Activated T-cell treated with anti-CD3 and anti-CD28 coated beads for 24 hours (primary cell): ENCODE results near the gene ADK.
"Not testable (repeated sequence)": the region's sequence is repeated elsewhere in the genome, so short reads cannot be mapped to it uniquely, and the experiment has no call there.

Experiments used
- DNase-seq: peaks from one replicate; pipeline ENCODE4 v3.0.0-alpha.2; 2020; ENCODE audit warnings: low read depth

The ADK gene

DNA sequence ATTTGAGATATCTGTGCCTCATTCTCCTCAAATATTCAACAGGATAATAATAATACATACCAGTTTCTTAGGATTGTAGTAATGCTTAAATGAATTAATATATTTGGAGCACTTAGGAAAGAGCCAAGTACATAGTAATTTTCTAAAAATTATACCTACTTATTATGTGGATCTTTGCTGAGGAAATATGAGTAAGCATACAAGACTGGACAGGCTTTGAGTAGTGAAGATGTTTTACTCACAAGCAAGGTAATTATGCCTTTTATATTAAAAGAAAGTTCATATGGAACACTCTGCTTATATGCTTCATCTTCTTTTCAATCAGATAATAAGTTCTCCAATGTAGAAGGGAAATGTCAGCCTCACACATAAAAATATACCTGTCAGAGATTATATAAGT lies 337.9 kb downstream of the ADK start:
- no peak for DNase-seq

DNA sequence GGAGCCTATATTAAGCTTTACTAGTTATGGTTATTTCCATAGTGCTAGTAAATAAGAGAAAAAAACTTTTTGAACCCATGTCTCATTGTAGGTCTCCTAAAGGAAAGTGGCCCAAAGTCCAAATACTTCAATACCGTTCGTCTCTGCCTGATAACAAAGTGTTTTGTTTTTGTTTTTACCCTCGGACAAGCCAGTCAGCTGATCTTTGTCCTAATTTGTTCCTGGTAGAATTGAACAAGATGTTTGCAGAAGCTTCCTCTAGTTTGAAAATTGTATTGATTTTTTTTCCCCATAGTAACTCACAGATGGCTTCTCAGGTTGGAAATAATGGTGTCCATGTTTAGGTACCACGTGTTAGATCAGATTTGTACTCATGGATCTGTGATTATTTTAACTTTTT lies 339.5 kb downstream of the ADK start:
- no peak for DNase-seq

DNA sequence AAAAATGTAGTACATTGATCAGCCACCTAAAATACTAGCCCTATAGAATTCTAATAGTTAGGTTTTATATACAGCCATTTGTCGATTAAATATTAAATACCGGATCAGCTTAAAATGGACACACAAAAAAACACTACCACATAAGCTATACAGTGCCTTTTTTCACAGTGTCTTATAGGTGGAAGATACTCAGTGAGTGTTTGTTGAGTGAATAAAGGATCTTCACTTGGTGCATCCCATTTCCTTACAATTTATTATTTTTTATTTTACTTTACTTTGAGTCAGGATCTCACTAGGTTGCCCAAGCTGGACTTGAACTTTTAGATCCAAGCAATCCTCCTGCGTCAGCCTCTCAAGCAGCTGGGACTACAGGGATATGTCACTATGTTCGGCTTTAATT lies 340.0 kb downstream of the ADK start:
- no peak for DNase-seq

DNA sequence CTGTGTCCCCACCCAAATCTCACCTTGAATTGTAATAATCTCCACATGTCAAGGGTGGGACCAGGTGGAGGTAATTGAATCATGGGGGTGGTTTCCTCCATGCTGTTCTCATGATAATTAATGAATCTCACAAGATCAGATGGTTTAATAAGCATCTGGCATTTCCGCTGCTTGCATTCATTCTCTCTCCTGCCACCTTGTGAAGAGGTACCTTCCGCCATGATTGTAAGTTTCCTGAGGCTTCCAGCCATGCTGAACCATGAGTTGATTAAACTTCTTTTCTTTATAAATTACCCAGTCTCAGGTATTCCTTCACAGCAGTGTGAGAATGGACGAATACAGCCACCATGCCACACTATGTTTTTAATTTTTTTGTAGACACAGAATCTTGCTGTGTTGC lies 345.3 kb downstream of the ADK start:
- not testable (repeated sequence) for DNase-seq

DNA sequence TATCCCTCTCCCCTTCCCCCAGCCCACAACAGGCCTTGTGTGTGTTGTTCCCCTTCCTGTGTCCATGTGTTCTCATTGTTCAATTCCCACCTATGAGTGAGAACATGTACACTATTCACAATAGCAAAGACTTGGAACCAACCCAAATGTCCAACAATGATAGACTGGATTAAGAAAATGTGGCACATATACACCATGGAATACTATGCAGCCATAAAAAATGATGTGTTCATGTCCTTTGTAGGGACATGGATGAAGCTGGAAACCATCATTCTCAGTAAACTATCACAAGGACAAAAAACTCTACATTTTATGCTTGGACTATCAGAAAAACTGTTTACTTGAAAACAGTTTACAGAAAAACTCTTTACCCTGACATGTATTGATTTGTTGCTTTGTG lies 347.6 kb downstream of the ADK start:
- DNase-seq: not testable (repeated sequence)

DNA sequence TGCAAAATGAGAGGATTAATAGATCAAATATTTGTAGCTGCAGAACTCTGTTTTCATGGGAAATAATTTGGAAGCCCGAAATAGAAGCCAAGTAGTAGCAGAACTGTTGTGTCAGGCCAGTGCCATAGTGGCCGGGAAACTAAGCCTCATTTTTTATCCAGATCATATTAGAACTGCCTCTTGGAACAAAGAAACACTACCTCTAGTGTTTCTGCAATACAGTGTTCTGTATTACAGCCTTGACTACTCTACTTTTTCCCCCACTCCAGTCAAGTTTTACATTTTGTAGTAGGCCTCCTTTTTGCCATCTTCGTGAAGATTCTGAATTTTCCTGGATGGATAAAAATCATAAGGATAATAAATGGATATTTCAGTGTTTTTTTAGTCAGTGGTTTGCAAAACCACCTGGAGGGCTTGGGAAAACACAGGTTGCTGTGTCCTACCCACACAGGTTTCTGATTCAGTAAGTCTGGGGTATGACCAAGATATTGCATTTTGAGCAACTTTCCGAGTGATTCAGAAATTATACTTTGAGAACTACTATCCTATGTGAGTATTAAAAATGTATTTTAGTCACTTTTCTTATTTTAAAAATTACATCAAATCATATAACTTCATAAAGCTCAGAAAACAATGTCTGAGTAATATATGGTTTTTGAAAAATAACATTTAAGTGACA lies 349.1 kb downstream of the ADK start:
- DNase-seq: no peak

DNA sequence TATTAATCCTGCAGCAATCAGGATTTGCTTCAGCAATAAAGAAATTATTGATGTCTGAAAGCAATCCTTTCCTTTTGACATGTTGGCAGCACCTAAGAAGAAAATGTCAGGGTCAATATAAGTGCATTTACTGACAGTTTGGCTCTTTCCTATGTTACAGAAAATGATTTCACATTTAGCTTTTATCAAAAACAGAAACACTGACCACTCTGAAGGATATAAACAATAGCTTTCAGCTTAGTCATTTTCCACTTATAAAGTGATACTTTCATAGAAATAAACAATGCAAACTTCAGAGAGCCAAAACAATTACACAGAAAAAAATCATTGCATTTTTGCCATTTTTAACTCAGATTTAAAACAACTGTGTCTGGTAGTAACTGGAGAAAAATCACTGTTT lies 349.8 kb downstream of the ADK start:
- no peak for DNase-seq

DNA sequence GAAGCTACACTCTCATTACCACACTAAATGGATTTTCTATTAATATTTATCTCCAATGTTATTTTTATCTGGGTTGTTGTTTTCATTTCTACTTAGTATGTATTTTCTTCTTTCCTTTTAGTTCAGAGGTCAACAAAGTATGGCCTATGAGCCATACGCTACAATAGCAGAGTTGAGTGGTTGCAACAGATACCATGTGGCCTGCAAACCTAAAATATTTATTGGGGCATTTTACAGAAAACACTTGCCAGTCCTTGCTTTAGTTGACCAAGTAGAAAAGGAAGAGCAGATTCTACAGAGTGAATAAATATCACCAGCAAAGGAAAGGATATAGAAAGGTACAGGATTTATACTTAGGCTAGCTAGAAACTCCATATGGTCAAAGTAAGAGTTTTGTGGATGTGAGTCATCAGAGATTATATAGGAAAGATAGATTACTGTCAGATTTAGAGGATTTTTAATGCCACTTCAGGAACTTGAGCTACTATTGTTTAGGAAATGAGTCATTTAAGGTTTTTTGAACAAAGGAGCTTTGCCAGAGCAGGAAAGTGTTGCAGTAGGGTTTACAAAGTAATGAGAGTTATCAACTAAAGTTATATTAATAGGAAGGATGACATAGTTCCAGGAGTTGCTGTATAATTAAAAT lies 352.1 kb downstream of the ADK start:
- DNase-seq: no peak

DNA sequence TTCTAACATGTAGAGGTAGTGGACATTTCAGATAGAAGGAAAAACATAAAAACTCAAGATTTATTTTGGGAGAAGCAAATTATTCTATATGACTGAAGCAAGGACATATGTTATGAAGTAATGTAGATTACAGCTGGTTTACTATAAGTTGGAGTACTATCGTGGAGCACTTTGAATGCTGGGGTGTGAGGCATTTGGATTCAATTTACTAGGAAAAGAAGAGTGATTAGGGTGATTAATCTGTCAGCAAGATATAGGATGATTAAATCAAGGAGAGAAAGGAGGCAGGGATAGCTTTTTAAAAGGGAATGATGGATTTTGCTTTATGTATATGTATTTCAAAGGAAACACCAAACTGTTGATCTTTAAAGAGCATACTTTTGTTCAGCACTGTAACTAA lies 356.9 kb downstream of the ADK start:
- DNase-seq: no peak

DNA sequence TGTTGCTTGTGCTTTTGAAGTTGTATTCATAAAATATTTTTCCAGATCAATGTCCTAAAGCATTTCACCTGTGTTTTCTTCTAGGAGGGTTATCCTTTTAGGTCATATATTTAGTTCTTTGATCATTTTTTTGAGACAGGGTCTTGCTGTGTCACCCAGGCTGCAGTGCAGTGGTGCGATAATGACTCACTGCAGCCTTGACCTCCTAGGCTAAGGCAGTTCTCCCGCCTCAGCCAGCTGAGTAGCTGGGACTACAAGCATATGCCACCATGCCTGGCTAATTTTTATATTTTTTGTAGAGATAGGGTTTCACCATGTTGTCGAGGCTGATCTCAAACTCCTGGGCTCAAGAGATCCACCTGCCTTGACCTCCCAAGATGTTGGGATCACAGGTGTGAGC lies 359.6 kb downstream of the ADK start:
- no peak for DNase-seq

DNA sequence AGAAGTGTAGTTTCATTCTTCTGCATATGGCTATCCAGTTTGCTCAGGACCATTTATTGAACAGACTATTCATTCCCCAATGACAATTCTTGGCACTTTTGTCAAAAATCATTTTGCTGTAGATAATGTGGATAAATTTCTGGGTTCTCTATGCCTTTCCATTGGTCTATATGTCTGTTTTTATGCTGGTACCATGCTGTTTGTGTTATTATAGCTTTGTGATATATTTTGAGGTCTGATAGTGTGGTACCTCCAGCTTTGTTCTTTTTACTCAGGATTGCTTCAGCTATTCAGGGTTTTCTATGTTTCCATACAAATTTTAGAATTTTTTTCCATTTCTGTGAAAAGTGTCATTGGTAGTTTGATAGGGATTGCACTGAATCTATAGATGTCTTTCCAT lies 360.0 kb downstream of the ADK start:
- DNase-seq: no peak

DNA sequence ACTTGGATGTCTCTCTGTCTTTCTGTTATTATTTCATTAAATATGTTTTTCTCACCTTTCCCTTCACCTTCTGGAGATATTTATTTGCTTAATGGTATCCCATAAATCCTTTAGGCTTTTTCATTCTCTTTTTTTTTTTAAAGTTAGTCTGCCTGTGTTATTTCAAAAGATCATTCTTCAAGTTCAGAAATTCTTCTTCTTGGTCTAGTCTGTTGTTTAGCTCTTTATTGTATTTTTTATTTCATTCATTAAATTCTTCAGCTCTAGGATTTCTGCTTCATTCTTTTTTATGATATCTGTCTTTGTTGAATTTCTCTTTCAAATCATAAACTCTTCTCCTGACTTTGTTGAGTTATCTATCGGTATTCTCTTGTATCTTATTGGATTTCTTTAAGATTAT lies 363.3 kb downstream of the ADK start:
- DNase-seq: no peak

DNA sequence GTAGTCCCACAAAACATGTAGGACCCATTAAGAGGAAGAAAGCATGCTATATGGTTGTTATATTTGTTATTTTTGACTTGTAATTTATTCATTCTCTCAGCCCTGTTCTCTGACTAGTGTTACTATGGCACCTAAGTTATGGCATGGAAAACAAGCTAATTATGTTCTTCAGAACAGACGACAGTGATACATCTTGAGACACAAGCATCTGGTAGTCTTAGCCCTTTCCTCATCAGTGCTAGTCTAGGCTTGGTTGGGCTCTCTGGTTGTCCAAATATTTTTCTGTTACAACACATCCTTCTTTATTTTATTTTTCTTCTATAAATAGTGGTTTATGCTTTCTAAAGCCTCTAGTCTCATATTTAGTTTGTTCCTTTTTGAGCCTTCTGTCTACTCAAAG lies 367.0 kb downstream of the ADK start:
- no peak for DNase-seq

DNA sequence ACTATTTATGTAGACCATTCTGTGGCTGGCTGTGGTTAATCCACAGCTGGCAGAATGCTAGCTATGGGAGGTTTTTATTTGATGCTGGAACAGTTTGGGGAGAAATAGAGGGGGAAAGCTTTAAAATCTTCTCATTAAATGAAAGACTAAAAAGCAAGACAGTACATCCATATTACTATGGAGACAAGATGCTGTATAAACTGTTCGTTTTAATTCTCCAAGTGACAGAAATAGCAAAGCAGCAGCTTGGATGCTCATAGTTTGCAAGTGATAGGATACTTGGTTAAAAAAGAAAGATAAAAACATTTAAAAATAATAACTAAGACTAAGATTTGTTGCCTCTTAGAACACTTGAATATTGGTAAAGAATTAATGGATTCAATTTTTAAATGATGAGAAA lies 370.5 kb downstream of the ADK start:
- no peak for DNase-seq

DNA sequence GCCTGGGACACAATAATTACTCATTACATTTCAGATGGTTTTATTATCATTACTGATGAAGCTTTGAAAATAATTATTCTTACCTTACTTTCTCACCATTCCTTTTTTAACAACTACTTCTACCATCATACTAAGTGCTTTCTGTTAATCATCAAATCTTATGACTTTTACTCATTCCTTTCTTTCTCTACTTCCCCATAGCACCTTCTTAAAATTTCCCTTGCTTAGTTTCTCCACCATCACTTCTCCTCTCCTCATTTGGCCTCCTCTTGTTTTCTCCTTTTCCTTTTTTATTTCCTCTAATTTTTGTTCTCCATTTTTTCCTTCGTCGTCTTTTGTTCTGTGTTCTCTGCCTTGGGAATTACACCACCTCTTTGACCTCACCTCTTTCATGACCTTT lies 372.2 kb downstream of the ADK start:
- no peak for DNase-seq

DNA sequence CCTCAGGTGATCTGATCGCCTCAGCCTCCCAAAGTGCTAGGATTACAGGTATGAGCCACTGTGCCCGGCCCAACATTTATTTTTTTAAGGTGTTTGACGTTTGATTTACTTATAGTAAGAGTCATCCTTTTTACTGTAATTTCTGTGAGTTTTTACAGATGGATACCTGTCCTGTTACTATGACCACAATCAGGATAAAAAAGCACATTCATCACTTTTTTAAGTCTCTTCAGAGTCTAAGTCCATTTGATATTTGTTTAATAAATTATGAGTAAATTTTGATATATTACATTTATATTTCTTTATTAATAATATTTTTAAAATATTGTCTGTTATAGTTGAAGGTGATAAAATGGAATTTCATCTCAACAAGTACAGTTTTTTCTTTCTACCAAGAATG lies 374.9 kb downstream of the ADK start:
- DNase-seq: no peak

DNA sequence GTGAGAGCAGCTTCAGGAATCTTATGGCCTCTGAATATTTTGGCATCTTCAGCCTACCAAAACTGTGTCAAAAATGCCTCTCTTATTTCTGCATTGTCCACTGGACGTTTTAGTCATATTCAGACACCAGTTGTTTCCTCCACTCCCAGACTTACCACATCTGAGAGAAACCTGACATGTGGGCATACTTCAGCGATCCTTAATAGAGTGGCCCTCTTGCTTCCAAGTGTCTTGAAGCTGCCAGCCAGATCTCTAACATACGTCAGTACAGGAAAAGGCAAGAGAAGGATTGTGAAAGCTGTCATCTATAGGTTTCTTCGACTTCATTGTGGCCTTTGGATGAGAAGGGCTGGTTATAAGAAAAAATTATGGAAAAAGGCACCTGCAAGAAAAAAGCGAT lies 376.6 kb downstream of the ADK start:
- not testable (repeated sequence) for DNase-seq

DNA sequence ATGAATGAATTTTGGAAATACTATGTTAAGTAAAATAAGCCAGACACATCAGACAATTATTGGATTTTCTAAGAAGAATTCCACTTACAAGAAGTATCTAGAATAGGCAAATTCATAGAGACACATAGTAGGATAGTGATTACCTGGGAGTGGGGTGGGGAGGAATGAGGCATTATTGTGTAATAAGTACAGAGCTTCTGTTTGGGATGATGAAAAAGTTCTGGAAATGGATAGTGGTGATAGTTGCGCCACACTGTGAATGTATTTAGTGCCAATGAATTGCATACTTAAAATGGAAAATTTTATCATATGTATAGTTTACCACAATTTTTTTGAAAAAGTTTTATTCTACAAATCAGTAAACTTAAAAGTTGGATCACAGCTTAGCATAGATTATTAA lies 378.2 kb downstream of the ADK start:
- DNase-seq: no peak

DNA sequence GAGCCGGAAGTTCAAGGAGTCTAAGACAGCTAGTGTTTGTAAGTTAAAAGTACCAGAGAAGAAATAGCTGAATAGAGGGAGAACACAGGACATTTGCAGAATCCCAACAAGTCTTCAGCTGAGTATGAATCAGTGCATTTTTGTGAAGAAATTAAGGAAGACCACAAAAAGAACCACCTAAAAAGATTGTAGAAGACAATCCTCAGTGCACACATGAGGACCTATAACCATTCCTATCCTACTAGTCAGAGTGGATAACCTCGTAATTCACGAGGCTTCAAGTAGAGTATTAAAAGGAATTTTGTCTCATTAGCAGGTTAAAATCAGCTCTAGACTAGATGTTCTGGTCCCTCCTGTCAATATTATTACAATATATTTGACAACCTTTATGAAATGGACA lies 380.0 kb downstream of the ADK start:
- no peak for DNase-seq

DNA sequence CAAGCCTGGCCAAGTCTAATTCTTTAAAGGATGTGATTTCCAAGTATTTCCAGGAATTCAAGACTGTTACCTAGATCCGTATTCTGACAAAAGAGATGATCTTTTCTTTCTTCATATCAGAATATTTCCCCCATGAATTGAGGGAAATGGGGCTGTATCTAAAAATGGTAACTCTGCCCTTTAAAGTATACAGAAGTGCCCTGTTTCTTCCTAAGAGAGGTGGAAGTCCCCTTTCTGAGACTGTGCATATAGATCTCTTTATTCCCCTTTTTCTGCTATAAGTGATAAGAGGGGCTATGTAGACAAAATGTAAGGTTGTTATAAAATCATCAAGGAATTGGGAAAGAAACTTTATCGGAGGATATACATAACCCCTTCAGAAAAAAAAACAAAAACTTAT lies 388.3 kb downstream of the ADK start:
- no peak for DNase-seq

DNA sequence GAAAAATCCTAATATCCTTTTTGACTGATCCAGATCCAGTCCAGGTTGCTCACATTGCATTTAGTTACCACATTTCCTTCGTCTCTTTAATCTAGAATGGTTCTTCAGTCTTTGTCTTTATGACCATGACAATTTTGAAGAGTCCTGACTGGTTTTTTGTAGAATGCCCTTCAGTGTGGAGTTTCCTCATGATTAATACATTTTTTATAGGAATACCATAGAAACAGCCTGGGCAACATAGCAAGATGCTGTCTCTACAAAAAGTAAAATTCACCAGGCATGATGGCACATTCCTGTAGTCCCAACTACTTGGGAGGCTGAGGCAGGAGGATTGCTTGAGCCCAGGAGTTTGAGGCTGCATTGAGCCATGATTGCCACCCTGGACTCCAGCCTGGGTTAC lies 390.4 kb downstream of the ADK start:
- DNase-seq: no peak

DNA sequence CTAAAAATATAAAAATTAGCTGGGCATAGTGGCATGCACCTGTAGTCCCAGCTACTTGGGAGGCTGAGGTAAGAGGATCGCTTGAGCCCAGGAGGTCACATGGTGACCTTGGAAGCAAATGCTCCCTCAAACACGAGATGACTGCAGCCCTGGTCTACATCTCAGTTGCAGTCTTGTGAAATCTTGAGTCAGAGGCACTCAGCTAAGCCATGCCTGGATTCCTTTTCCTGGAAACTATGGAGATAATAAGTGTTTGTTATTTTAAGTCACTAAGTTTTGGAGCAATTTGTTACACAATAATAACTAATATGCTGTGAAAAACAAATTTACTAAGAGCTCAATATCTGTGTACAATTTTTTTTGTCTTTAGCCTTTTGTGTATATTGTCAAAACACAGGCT lies 391.1 kb downstream of the ADK start:
- DNase-seq: no peak

DNA sequence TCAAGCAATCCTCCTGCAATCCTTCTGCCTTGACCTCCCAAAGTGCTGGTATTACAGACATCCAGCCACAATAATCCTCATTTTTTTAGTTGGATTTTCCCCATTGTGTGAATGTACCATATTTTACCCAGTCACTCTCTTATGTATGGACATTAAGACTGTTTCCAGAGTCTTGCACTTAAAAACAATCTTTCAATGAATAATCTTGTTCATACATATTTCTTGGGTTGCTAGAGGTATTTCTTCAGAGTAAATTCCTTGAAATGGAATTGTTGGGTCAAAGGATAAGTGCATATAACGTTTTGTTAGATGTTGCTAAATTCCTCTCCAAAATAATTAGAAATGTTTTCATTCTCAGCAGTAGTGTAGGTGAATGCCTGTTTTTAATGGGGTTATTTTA lies 392.3 kb downstream of the ADK start:
- DNase-seq: no peak

DNA sequence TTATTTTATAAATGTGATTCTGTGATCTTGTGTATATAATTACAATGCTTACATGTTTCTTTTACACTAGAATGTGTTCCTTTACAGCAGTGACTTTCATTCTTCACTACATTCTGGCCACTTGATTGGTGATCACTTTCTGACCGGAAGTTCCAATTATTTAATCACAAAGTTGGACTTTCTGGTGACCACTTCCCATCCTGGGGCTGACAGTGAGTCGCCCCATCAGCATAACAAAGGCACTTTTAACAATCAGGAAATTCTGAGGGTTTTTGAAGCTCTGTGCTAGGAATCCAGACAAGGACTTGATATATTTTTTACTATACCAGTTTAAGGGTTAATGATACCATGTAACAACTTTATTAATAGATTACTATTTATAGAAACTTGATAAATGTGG lies 393.1 kb downstream of the ADK start:
- no peak for DNase-seq
